Measurements from ENCODE around the gene GPSM1.

The GPSM1 gene

DNA sequence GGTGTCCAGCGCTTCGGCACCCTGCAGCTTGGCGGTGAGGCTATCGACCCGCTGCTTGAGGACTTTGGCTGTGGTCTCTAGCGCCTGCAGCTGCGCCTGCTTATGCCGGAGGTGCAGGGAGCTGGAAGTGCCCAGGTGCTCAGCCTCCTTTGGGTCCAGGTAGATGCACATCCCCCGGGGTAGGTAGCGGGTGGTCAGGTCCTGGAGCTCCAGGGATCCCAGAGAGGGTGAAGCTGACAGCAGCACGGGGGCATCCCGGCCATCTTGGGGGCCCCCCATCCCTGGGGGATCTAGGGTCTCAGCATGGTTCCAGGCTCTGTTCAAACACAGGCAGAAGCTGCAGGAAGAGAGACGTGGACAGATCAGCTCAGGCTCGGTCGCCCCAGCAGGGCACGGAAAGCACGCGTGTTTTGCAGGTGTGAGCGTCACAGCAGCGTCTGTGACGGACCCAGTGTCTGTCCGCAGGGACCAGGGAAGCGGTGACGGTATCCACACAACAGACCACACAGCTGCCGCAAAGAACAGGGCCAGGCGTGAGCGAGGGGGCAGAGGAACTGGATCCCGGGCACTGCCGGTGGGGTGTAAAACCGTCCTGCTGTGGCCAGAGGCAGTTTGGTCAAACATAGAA is 40.9 kb upstream of the GPSM1 start:
- TF ChIP-seq, protein P1, sequence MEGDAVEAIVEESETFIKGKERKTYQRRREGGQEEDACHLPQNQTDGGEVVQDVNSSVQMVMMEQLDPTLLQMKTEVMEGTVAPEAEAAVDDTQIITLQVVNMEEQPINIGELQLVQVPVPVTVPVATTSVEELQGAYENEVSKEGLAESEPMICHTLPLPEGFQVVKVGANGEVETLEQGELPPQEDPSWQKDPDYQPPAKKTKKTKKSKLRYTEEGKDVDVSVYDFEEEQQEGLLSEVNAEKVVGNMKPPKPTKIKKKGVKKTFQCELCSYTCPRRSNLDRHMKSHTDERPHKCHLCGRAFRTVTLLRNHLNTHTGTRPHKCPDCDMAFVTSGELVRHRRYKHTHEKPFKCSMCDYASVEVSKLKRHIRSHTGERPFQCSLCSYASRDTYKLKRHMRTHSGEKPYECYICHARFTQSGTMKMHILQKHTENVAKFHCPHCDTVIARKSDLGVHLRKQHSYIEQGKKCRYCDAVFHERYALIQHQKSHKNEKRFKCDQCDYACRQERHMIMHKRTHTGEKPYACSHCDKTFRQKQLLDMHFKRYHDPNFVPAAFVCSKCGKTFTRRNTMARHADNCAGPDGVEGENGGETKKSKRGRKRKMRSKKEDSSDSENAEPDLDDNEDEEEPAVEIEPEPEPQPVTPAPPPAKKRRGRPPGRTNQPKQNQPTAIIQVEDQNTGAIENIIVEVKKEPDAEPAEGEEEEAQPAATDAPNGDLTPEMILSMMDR (IDR thresholded peaks at IDR 0.05; ENCODE audit: low read depth, low read length) = no peak
- DNase-seq (ENCODE audit: extremely low read depth, low read depth) = no peak

DNA sequence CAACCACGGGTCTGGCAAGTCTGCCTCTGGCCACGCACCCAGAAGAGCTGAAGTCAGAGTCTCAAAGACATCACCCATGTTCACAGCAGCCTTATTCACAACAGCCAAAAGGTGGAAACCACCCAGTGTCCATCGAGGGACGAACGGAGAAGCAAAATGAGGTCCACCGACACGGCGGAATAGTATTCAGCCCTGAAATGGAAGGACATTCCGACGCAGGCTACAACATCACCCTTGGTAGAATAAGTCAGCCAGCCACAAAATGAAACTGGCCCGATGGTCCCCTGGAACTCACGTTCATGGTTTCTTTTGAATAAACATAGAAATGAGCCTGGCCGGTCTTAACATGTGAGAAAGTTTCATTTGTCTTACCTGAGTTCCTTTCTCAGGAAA is 40.4 kb upstream of the GPSM1 start:
- no peak for DNase-seq (ENCODE audit: extremely low read depth, low read depth)
- TF ChIP-seq, protein P1 (IDR thresholded peaks at IDR 0.05; ENCODE audit: low read depth, low read length) = no peak

DNA sequence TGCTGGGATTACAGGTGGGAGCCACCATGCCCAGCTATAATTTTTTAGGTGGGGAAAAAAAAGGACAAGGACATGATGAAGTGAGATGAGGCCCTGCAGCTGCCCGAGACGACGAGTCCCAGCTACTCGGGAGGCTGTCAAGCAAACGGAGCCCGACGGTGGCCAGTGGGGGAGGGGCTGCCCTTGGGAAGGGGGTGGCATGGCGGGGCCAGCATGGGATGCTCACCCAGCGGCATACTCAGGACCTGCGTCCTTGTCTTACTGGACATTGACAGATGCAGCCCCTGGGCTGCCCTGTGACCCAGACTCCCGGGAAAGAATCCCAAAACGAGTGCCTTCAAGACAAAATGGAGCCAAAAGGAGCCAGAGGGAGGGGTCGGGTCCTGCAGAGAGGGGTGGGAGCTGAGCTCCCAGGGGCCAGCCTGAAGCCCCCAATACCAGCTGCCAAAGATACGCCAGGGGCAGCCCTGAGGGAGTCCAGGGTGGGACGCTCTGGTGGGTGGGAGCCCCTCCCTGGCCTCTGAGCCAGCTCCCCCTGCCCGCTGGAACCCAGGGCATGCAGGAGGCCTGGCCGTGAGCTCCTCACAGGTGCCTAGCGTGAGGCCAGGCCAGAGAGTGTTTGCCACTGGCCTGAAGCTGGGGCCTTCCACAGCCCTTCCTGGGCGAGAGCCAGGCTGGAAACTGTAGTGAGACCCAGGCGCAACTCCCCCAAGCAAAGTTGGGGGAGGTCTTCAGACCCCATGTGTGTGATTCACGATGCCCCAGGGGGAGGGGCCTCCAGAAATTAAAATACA is 39.2 kb upstream of the GPSM1 start:
- DNase-seq (ENCODE audit: extremely low read depth, low read depth) = no peak
- TF ChIP-seq, protein P1 (IDR thresholded peaks at IDR 0.05; ENCODE audit: low read depth, low read length) = no peak

DNA sequence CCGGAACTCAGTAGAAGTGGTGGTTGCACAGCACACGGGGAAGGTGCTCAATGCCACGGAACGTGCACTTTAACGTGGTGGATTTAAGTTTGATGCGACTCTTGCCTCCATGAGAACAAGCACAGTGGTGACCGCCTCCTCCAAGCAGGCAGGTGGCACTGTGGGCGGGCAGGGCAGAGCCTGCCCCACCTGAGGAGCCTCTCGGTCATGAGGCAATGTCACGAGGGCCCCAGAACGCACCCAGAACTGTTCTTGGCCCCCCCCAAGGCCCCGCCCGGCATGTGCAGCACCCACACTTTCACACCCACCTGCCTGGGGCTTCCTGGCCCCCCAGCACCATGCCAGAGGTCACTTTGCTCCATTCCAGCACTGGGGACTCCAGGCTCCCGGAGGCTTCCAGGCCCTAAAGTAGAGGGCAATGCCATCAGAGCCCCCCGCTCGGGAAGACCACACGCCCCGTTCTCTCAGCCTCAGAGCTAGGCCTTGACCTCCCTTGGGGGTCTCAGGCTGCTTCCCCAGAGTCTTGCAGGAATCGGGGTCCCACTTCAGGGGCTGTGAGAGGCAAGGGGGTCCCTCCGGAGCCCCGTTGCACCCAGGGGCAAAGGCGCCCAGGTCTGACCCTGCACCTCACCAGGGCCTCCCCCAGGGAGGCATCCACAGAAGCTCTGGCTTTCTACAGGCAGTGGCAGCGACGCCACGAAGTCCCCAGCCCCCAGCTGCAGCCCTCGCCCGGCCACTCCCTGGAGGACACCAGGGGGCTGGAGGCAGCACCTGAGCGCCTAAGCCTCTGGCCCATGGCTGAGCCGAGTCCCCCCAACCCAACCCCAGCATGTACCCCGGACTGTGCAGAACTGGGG is 37.5 kb upstream of the GPSM1 start:
- no peak for DNase-seq (ENCODE audit: extremely low read depth, low read depth)
- TF ChIP-seq, protein P1 (IDR thresholded peaks at IDR 0.05; ENCODE audit: low read depth, low read length) = no peak

DNA sequence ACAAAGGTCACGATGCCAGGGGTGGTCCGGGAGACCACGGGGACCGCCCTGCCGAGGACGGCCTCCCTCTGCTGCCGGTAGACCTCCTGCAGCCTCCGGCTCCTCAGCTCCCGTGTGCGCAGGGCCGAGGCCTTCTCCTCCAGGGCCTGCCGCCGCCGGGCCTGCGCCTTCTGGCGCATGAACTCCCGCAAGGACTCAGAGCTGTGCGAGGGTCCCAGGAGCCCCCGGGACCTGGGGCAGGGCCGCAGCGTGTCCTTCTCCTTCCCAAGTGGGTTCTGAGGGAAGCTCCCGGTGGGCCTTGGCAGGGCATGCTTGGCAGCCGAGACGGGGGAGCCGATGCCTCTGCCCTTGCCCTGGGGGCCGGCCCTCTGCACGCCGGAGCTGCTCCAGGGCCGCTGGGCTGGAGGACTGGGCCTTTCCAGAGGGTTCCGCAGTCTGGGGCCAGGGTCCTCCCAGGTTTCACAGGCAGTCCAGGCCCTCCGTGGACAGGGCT is 36.8 kb upstream of the GPSM1 start:
- no peak for DNase-seq (ENCODE audit: extremely low read depth, low read depth)
- TF ChIP-seq, protein P1 (IDR thresholded peaks at IDR 0.05; ENCODE audit: low read depth, low read length) = no peak

DNA sequence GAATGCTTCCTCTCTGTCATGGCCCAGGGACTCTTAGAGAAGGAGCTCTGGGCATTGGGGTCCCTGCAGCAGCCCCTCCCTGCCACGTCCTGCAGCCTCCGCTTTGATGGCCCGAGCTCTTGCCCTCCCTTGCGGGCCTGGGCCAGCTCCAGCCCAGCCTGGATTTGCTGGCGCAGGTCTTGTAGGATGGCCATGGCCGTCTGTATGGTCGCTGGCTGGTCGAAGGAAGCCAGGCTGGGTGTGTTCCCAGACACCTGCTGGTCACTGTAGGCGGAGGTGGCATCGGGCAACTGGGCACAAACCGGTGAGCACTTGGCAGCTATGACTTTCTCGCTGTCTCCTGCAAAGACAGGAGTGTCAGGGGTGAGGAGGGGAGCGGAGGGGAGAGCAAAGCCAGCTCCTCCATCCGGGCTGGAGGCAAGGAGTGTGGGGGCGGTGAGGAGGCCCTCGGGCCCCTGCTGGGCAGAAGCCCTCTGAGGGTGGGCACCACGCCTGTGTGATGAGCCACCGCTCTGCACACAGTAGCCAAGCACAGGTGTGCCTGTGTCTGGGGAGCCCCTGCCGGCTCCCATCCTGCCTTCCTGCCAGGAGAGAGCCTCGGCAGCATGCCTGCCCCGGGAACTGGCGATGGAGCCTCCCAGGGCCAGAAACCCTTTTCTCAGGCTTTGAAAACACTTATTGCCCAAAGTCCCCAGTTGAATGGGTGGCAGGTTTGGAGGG is 35.9 kb upstream of the GPSM1 start:
- TF ChIP-seq, protein P1 (IDR thresholded peaks at IDR 0.05; ENCODE audit: low read depth, low read length) = no peak
- DNase-seq (ENCODE audit: extremely low read depth, low read depth) = no peak
